OCI-LY1 (cell line): ENCODE data around the gene RAB11B.
A peak's percentile ranks its signal among the peaks of the same experiment; 100 is the strongest.

Source experiments
- H2AFZ ChIP-seq: fragments of 200-600 bp; sonication (generic), shearing (Covaris generic); 2 replicates; pipeline ENCODE4 v1.6.0; 2014; ENCODE audit warnings: antibody characterized with exemption, mild to moderate bottlenecking, low read length
- H3F3A ChIP-seq: fragments of 200-600 bp; sonication (generic), shearing (Covaris generic); 2 replicates; pipeline ENCODE4 v1.6.0; 2014; ENCODE audit warnings: mild to moderate bottlenecking, antibody characterized with exemption, low read length, moderate library complexity; ENCODE audit not compliant: insufficient read depth
- H3K27ac ChIP-seq: fragments of 200-600 bp; sonication (generic); 2 replicates; pipeline ENCODE4 v1.5.1; 2014; ENCODE audit warnings: low read length, mixed run types, mild to moderate bottlenecking, low read depth; ENCODE audit not compliant: poor library complexity, severe bottlenecking
- H3K27me3 ChIP-seq: fragments of 200-600 bp; sonication (generic); 2 replicates; pipeline ENCODE4 v1.6.0; 2014; ENCODE audit warnings: antibody characterized with exemption, mild to moderate bottlenecking, low read length, moderate library complexity; ENCODE audit not compliant: insufficient read depth
- H3K36me3 ChIP-seq: fragments of 200-600 bp; sonication (generic); 2 replicates; pipeline ENCODE4 v1.6.1; 2014; ENCODE audit warnings: mild to moderate bottlenecking, antibody characterized with exemption, low read length, moderate library complexity, mixed read lengths; ENCODE audit not compliant: insufficient read depth
- H3K4me1 ChIP-seq: fragments of 200-600 bp; sonication (generic); 2 replicates; pipeline ENCODE4 v1.5.1; 2014; ENCODE audit warnings: mild to moderate bottlenecking, low read length, moderate library complexity; ENCODE audit not compliant: insufficient read depth, severe bottlenecking
- H3K4me2 ChIP-seq: fragments of 200-600 bp; sonication (generic), shearing (Covaris generic); 2 replicates; pipeline ENCODE4 v1.6.1; 2014; ENCODE audit warnings: low read length
- H3K4me3 ChIP-seq: fragments of 200-600 bp; sonication (generic); 2 replicates; pipeline ENCODE4 v1.5.1; 2014; ENCODE audit warnings: low read length, low read depth, mild to moderate bottlenecking, mixed read lengths; ENCODE audit not compliant: poor library complexity, severe bottlenecking
- H3K79me2 ChIP-seq: fragments of 200-600 bp; shearing (Covaris generic); 2 replicates; pipeline ENCODE4 v1.6.1; 2016; ENCODE audit warnings: mixed run types, low read length, mixed read lengths; ENCODE audit not compliant: insufficient read depth
- H3K9ac ChIP-seq: fragments of 200-600 bp; sonication (generic), shearing (Covaris generic); 2 replicates; pipeline ENCODE4 v1.6.1; 2014; ENCODE audit warnings: mild to moderate bottlenecking, low read length, mixed read lengths
- H3K9me2 ChIP-seq: fragments of 200-600 bp; sonication (generic), shearing (Covaris generic); 2 replicates; pipeline ENCODE4 v1.6.1; 2014; ENCODE audit warnings: low read depth, mild to moderate bottlenecking, low read length, mixed read lengths
- H3K9me3 ChIP-seq: fragments of 200-600 bp; shearing (Covaris generic); 2 replicates; pipeline ENCODE4 v1.6.1; 2014; ENCODE audit warnings: low read length, mixed read lengths
- H4K20me1 ChIP-seq: fragments of 200-600 bp; sonication (generic), shearing (Covaris generic); 2 replicates; pipeline ENCODE4 v1.6.0; 2016; ENCODE audit warnings: mild to moderate bottlenecking, low read length; ENCODE audit not compliant: insufficient read depth
- CTCF ChIP-seq: fragments of 200-600 bp; sonication (generic), shearing (Covaris generic); IDR thresholded peaks from 2 replicates; pipeline ENCODE4 v1.5.1; 2017; ENCODE audit warnings: mild to moderate bottlenecking, antibody characterized with exemption, low read length, moderate library complexity, mixed read lengths
- EZH2 ChIP-seq: fragments of 200-600 bp; sonication (generic), shearing (Covaris generic); IDR thresholded peaks from 2 replicates; pipeline ENCODE4 v1.8.0; 2017; ENCODE audit warnings: borderline replicate concordance, mixed run types, mild to moderate bottlenecking, antibody characterized with exemption, low read length, moderate library complexity, mixed read lengths

RAB11B gene

GRCh38 chr19:8445488-8446001 lies 55.4 kb downstream of the RAB11B start:
- H2AFZ ChIP-seq, result no peak overlapping the region
- H3K4me2 ChIP-seq, result peak overlapping the region; percentile 98
- H3K4me1 ChIP-seq, result peaks cover 47% of the 10 kb centered on the region
- peak overlapping the region; percentile 26 for H3K27ac ChIP-seq
- TF ChIP-seq EZH2 (no peak), CTCF (no peak)
- no peaks in the 10 kb centered on the region for H3K9me2 ChIP-seq
- no peaks in the 10 kb centered on the region for H3K27me3 ChIP-seq
- peaks cover 3% of the 10 kb centered on the region; the same call in 1 of the 2 replicates for H4K20me1 ChIP-seq
- H3K36me3 ChIP-seq, result peaks cover 32% of the 10 kb centered on the region; the same call in 1 of the 2 replicates
- peaks cover 55% of the 10 kb centered on the region for H3K79me2 ChIP-seq
- peak overlapping the region; percentile 94 for H3K9ac ChIP-seq
- H3K4me3 ChIP-seq, result peak overlapping the region; percentile 91
- no peaks in the 10 kb centered on the region for H3K9me3 ChIP-seq
- H3F3A ChIP-seq, result no peaks in the 10 kb centered on the region

GRCh38 chr19:8446061-8446709 lies 56.0 kb downstream of the RAB11B start:
- H3K9me3 ChIP-seq, result no peaks in the 10 kb centered on the region

GRCh38 chr19:8449830-8450229 lies 59.7 kb downstream of the RAB11B start:
- Histone ChIP-seq H4K20me1 (peaks cover 7% of the 10 kb centered on the region; the same call in 1 of the 2 replicates), H3K9me3 (no peaks in the 10 kb centered on the region), H3K9ac (no peak overlapping the region), H3K36me3 (peaks cover 69% of the 10 kb centered on the region), H3K27me3 (no peaks in the 10 kb centered on the region), H3K9me2 (no peaks in the 10 kb centered on the region), H2AFZ (no peak overlapping the region), H3K27ac (no peak overlapping the region), H3F3A (no peaks in the 10 kb centered on the region; the same call in 1 of the 2 replicates), H3K79me2 (peaks cover 98% of the 10 kb centered on the region), H3K4me3 (no peak overlapping the region), H3K4me2 (peak overlapping the region; percentile 51; the same call in 1 of the 2 replicates), H3K4me1 (peaks cover 62% of the 10 kb centered on the region)
- TF ChIP-seq EZH2, result no peak

More at GRCh38 chr19:8446061-8446709, 56.0 kb downstream of the RAB11B start:
- Histone ChIP-seq H3K27me3 (no peaks in the 10 kb centered on the region), H2AFZ (no peak overlapping the region), H3K4me1 (peaks cover 49% of the 10 kb centered on the region), H3K4me2 (peak overlapping the region; percentile 98), H3K27ac (peak overlapping the region; percentile 26), H3K9me2 (no peaks in the 10 kb centered on the region), H3K79me2 (peaks cover 61% of the 10 kb centered on the region), H3F3A (no peaks in the 10 kb centered on the region), H4K20me1 (peaks cover 3% of the 10 kb centered on the region; the same call in 1 of the 2 replicates), H3K4me3 (peak overlapping the region; percentile 91), H3K36me3 (peaks cover 35% of the 10 kb centered on the region; the same call in 1 of the 2 replicates), H3K9ac (peak overlapping the region; percentile 94)
- TF ChIP-seq EZH2 (no peak), CTCF (no peak)
